ENCODE results near the gene PLEK2. TPM values are rescaled to one million over a fixed set of nuclear protein-coding genes. Genes with fewer than 3 reads are reported as not detected.

PLEK2 gene
- total RNA-seq, 2 donors from 2014 or later = not detected

- H3K36me3 Mint-ChIP-seq = no peaks in the 10 kb centered on the region
- no peak overlapping the region for H3K27ac Mint-ChIP-seq
- H3K27me3 Mint-ChIP-seq = peaks cover 7 to 10% of the 10 kb centered on the region in 2 donors
- H3K4me1 Mint-ChIP-seq (ENCODE audit: low read depth in 2 of 2) = no peaks in the 10 kb centered on the region
- H3K4me3 Mint-ChIP-seq = no peak overlapping the region
- DNase-seq (ENCODE audit: low spot score) (no peak), ATAC-seq (no peak)
- H3K9me3 Mint-ChIP-seq = no peaks in the 10 kb centered on the region
Measured at GRCh38 chr14:67405771-67406170, 6.2 kb downstream of the PLEK2 start.

- Mint-ChIP-seq H3K9me3 (no peaks in the 10 kb centered on the region), H3K4me3 (no peak overlapping the region), H3K36me3 (no peaks in the 10 kb centered on the region), H3K4me1 (ENCODE audit: low read depth in 2 of 2) (no peaks in the 10 kb centered on the region), H3K27ac (no peak overlapping the region), H3K27me3 (peaks cover 14 to 22% of the 10 kb centered on the region in 2 donors)
- DNase-seq (ENCODE audit: low spot score) (no peak), ATAC-seq (no peak)
Measured at GRCh38 chr14:67400434-67400833, 11.5 kb downstream of the PLEK2 start.

GRCh38 chr14:67397536-67397935 lies 14.4 kb downstream of the PLEK2 start:
- H3K4me1 Mint-ChIP-seq (ENCODE audit: low read depth in 2 of 2) = no peaks in the 10 kb centered on the region
- H3K27ac Mint-ChIP-seq = no peak overlapping the region
- no peak overlapping the region for H3K4me3 Mint-ChIP-seq
- ATAC-seq (no peak), DNase-seq (ENCODE audit: low spot score) (no peak)
- no peaks in the 10 kb centered on the region for H3K9me3 Mint-ChIP-seq
- H3K27me3 Mint-ChIP-seq = peaks cover 11 to 22% of the 10 kb centered on the region in 2 donors
- no peaks in the 10 kb centered on the region for H3K36me3 Mint-ChIP-seq

GRCh38 chr14:67396381-67396970 lies 15.5 kb downstream of the PLEK2 start:
- DNase-seq (ENCODE audit: low spot score) (no peak), ATAC-seq (no peak)
- H3K4me1 Mint-ChIP-seq (ENCODE audit: low read depth in 2 of 2) = no peaks in the 10 kb centered on the region
- no peaks in the 10 kb centered on the region for H3K9me3 Mint-ChIP-seq
- H3K4me3 Mint-ChIP-seq = no peak overlapping the region
- no peak overlapping the region for H3K27ac Mint-ChIP-seq
- H3K27me3 Mint-ChIP-seq = peaks cover 9 to 18% of the 10 kb centered on the region in 2 donors
- no peaks in the 10 kb centered on the region for H3K36me3 Mint-ChIP-seq

GRCh38 chr14:67395876-67396189 lies 16.1 kb downstream of the PLEK2 start:
- Mint-ChIP-seq H3K9me3 (no peaks in the 10 kb centered on the region), H3K4me1 (ENCODE audit: low read depth in 2 of 2) (no peaks in the 10 kb centered on the region), H3K27ac (no peak overlapping the region), H3K4me3 (no peak overlapping the region), H3K27me3 (peaks cover 8 to 15% of the 10 kb centered on the region in 2 donors), H3K36me3 (no peaks in the 10 kb centered on the region)
- DNase-seq (ENCODE audit: low spot score) (no peak), ATAC-seq (no peak)

GRCh38 chr14:67395086-67395875 lies 16.7 kb downstream of the PLEK2 start:
- no peak for DNase-seq (ENCODE audit: low spot score)
- Mint-ChIP-seq H3K4me3 (no peak overlapping the region), H3K27me3 (peaks cover 8 to 15% of the 10 kb centered on the region in 2 donors), H3K4me1 (ENCODE audit: low read depth in 2 of 2) (no peaks in the 10 kb centered on the region), H3K36me3 (no peaks in the 10 kb centered on the region), H3K27ac (no peak overlapping the region), H3K9me3 (no peaks in the 10 kb centered on the region)
- ATAC-seq = no peak

GRCh38 chr14:67393689-67394088 lies 18.3 kb downstream of the PLEK2 start:
- H3K4me3 Mint-ChIP-seq = no peak overlapping the region
- H3K27me3 Mint-ChIP-seq = peaks cover 4 to 6% of the 10 kb centered on the region in 2 donors
- H3K36me3 Mint-ChIP-seq = no peaks in the 10 kb centered on the region
- H3K4me1 Mint-ChIP-seq (ENCODE audit: low read depth in 2 of 2) = no peaks in the 10 kb centered on the region
- DNase-seq (ENCODE audit: low spot score) = no peak
- H3K9me3 Mint-ChIP-seq = no peaks in the 10 kb centered on the region
- H3K27ac Mint-ChIP-seq = no peak overlapping the region
- no peak for ATAC-seq

GRCh38 chr14:67392800-67393199 lies 19.2 kb downstream of the PLEK2 start:
- peak in 1 of 2 donors; percentile 33 for ATAC-seq
- no peaks in the 10 kb centered on the region for H3K9me3 Mint-ChIP-seq
- no peaks in the 10 kb centered on the region for H3K4me1 Mint-ChIP-seq (ENCODE audit: low read depth in 2 of 2)
- no peak overlapping the region for H3K4me3 Mint-ChIP-seq
- no peak for DNase-seq (ENCODE audit: low spot score)
- H3K27me3 Mint-ChIP-seq = no peaks in the 10 kb centered on the region
- H3K27ac Mint-ChIP-seq = no peak overlapping the region
- H3K36me3 Mint-ChIP-seq = no peaks in the 10 kb centered on the region

GRCh38 chr14:67392123-67392522 lies 19.8 kb downstream of the PLEK2 start:
- no peak for DNase-seq (ENCODE audit: low spot score)
- Mint-ChIP-seq H3K9me3 (no peaks in the 10 kb centered on the region), H3K36me3 (no peaks in the 10 kb centered on the region), H3K4me3 (no peak overlapping the region), H3K4me1 (ENCODE audit: low read depth in 2 of 2) (no peaks in the 10 kb centered on the region), H3K27ac (no peak overlapping the region), H3K27me3 (no peaks in the 10 kb centered on the region)
- no peak for ATAC-seq

GRCh38 chr14:67391268-67391667 lies 20.7 kb downstream of the PLEK2 start:
- H3K36me3 Mint-ChIP-seq = peaks cover 6% of the 10 kb centered on the region
- H3K4me3 Mint-ChIP-seq = no peak overlapping the region
- DNase-seq (ENCODE audit: low spot score) = no peak
- ATAC-seq = no peak
- no peaks in the 10 kb centered on the region for H3K27me3 Mint-ChIP-seq
- no peak overlapping the region for H3K27ac Mint-ChIP-seq
- H3K4me1 Mint-ChIP-seq (ENCODE audit: low read depth in 2 of 2) = no peaks in the 10 kb centered on the region
- no peaks in the 10 kb centered on the region for H3K9me3 Mint-ChIP-seq

- Mint-ChIP-seq H3K36me3 (peaks cover 6% of the 10 kb centered on the region), H3K4me3 (no peak overlapping the region), H3K27me3 (no peaks in the 10 kb centered on the region), H3K27ac (no peak overlapping the region), H3K4me1 (ENCODE audit: low read depth in 2 of 2) (no peaks in the 10 kb centered on the region), H3K9me3 (no peaks in the 10 kb centered on the region)
- no peak for ATAC-seq
- DNase-seq (ENCODE audit: low spot score) = no peak
Measured at GRCh38 chr14:67389811-67390534, 22.0 kb downstream of the PLEK2 start.

GRCh38 chr14:67389275-67389674 lies 22.7 kb downstream of the PLEK2 start:
- Mint-ChIP-seq H3K9me3 (no peaks in the 10 kb centered on the region), H3K27me3 (no peaks in the 10 kb centered on the region), H3K4me3 (no peak overlapping the region), H3K27ac (no peak overlapping the region), H3K4me1 (ENCODE audit: low read depth in 2 of 2) (no peaks in the 10 kb centered on the region), H3K36me3 (peaks cover 6% of the 10 kb centered on the region)
- ATAC-seq = no peak
- DNase-seq (ENCODE audit: low spot score) = no peak

GRCh38 chr14:67387195-67387594 lies 24.8 kb downstream of the PLEK2 start:
- Mint-ChIP-seq H3K9me3 (no peaks in the 10 kb centered on the region), H3K4me1 (ENCODE audit: low read depth in 2 of 2) (no peaks in the 10 kb centered on the region), H3K27me3 (no peaks in the 10 kb centered on the region), H3K36me3 (peaks cover 11% of the 10 kb centered on the region), H3K4me3 (no peak overlapping the region), H3K27ac (peak overlapping the region in 1 of 2 donors; percentile 58)
- ATAC-seq (no peak), DNase-seq (ENCODE audit: low spot score) (no peak)

- H3K4me3 Mint-ChIP-seq = no peak overlapping the region
- no peak for ATAC-seq
- H3K9me3 Mint-ChIP-seq = no peaks in the 10 kb centered on the region
- H3K36me3 Mint-ChIP-seq = peaks cover 20% of the 10 kb centered on the region
- H3K27me3 Mint-ChIP-seq = no peaks in the 10 kb centered on the region
- no peak overlapping the region for H3K27ac Mint-ChIP-seq
- H3K4me1 Mint-ChIP-seq (ENCODE audit: low read depth in 2 of 2) = no peaks in the 10 kb centered on the region
- DNase-seq (ENCODE audit: low spot score) = no peak
Measured at GRCh38 chr14:67385618-67386017, 26.3 kb downstream of the PLEK2 start.
